Tibial nerve (tissue), 4 donors: ENCODE results near the gene SUOX. TPM values are rescaled to one million over a fixed set of nuclear protein-coding genes. Genes with fewer than 3 reads are reported as not detected.
A peak's percentile ranks its signal among the peaks of the same experiment; 100 is the strongest.

Experiments used
- DNase-seq, 2 donors: peaks; one replicate each; pipeline ENCODE4 v3.0.0-alpha.2; 2019; ENCODE audit warnings: low spot score in 2 of 2
- H3K27ac ChIP-seq, 4 donors: fragments of 200-600 bp; sonication (generic) in 3 of 4; one replicate each; pipeline ENCODE4 v1.5.1; 2017 to 2019; ENCODE audit warnings: mild to moderate bottlenecking in 1 of 4
- H3K27me3 ChIP-seq, 2 donors: fragments of 200-600 bp; sonication (generic) in 1 of 2; one replicate each; pipeline versions ENCODE4 v1.5.1 to v1.6.0; 2017 to 2019
- H3K36me3 ChIP-seq, 3 donors: fragments of 200-600 bp; sonication (generic); one replicate each; pipeline ENCODE4 v1.5.1; 2018 to 2019
- H3K4me1 ChIP-seq, 4 donors: fragments of 200-600 bp; sonication (generic) in 3 of 4; one replicate each; pipeline ENCODE4 v1.5.1; 2017 to 2019
- H3K4me3 ChIP-seq, 4 donors: fragments of 200-600 bp; sonication (generic) in 3 of 4; one replicate each; pipeline ENCODE4 v1.5.1; 2017 to 2019; ENCODE audit warnings: mild to moderate bottlenecking in 1 of 4, moderate library complexity in 1 of 4
- H3K9me3 ChIP-seq, 4 donors: fragments of 200-600 bp; sonication (generic) in 3 of 4; one replicate each; pipeline ENCODE4 v1.5.1; 2017 to 2019
- EP300 ChIP-seq, 2 donors: sonication (generic); formaldehyde crosslinking; IDR thresholded peaks; one replicate each; pipeline ENCODE4 v1.6.1; 2017; ENCODE audit warnings: antibody characterized with exemption in 2 of 2, mild to moderate bottlenecking in 1 of 2
- POLR2A ChIP-seq, 2 donors: fragments of 450-650 bp; IDR thresholded peaks; one replicate each; pipeline ENCODE4 v1.6.1; 2017; ENCODE audit warnings: antibody characterized with exemption in 2 of 2, mild to moderate bottlenecking in 2 of 2, moderate library complexity in 2 of 2
- WGBS, 2 donors: methylation state at CpG; one replicate each; pipeline ENCODE4 v1.1.5; 2018; 5-methylcytosine and 5-hydroxymethylcytosine counted together
- total RNA-seq, 4 donors: library from RNA; depleted of rRNA; stranded (reverse); fragments of >200 nt; gene quantifications; one replicate each; pipeline ENCODE4 v1.1.0, GENCODE V29; 2016
- TF ChIP-seq, protein P1 (sequence below), 5 experiments: fragments of 200-600 bp in 3 of 5; fragments of 450-650 bp in 2 of 5; sonication (generic) in 3 of 5; IDR thresholded peaks; one replicate each; pipeline ENCODE4 v1.5.1; 2016 to 2019; ENCODE audit warnings: antibody characterized with exemption in 5 of 5, mild to moderate bottlenecking in 3 of 5, moderate library complexity in 2 of 5

Gene SUOX
- total RNA-seq, 4 donors from 2014 or later, result 20.4 to 39.1 (median 28.1) TPM

DNA sequence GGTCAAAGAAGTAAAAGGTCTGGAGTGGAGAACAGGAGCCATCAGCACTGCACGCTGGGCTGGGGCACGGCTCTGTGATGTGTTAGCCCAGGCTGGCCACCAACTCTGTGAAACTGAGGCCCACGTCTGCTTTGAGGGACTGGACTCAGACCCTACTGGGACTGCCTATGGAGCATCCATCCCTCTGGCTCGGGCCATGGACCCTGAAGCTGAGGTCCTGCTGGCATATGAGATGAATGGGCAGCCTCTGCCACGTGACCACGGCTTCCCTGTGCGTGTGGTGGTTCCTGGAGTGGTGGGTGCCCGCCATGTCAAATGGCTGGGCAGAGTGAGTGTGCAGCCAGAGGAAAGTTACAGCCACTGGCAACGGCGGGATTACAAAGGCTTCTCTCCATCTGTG, 7.1 kb downstream of the SUOX start:
- TF ChIP-seq POLR2A (IDR thresholded peaks at IDR 0.05), result no peak
- TF ChIP-seq EP300 (IDR thresholded peaks at IDR 0.05), result no peak
- TF ChIP-seq, protein P1, sequence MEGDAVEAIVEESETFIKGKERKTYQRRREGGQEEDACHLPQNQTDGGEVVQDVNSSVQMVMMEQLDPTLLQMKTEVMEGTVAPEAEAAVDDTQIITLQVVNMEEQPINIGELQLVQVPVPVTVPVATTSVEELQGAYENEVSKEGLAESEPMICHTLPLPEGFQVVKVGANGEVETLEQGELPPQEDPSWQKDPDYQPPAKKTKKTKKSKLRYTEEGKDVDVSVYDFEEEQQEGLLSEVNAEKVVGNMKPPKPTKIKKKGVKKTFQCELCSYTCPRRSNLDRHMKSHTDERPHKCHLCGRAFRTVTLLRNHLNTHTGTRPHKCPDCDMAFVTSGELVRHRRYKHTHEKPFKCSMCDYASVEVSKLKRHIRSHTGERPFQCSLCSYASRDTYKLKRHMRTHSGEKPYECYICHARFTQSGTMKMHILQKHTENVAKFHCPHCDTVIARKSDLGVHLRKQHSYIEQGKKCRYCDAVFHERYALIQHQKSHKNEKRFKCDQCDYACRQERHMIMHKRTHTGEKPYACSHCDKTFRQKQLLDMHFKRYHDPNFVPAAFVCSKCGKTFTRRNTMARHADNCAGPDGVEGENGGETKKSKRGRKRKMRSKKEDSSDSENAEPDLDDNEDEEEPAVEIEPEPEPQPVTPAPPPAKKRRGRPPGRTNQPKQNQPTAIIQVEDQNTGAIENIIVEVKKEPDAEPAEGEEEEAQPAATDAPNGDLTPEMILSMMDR (IDR thresholded peaks at IDR 0.05), result no peak
- WGBS, 2 donors, result 86 to 91% methylated on average over 7 to 10 of the region's 10 CpGs
- H3K27me3 ChIP-seq, result no peaks in the 10 kb centered on the region
- no peaks in the 10 kb centered on the region for H3K9me3 ChIP-seq
- H3K4me3 ChIP-seq, result no peak overlapping the region
- peaks cover 0 to 19% (median 2%) of the 10 kb centered on the region in 4 donors for H3K4me1 ChIP-seq
- H3K36me3 ChIP-seq, result peaks cover 0 to 52% (median 0%) of the 10 kb centered on the region in 3 donors
- no peak overlapping the region for H3K27ac ChIP-seq
- DNase-seq, result no peak

DNA sequence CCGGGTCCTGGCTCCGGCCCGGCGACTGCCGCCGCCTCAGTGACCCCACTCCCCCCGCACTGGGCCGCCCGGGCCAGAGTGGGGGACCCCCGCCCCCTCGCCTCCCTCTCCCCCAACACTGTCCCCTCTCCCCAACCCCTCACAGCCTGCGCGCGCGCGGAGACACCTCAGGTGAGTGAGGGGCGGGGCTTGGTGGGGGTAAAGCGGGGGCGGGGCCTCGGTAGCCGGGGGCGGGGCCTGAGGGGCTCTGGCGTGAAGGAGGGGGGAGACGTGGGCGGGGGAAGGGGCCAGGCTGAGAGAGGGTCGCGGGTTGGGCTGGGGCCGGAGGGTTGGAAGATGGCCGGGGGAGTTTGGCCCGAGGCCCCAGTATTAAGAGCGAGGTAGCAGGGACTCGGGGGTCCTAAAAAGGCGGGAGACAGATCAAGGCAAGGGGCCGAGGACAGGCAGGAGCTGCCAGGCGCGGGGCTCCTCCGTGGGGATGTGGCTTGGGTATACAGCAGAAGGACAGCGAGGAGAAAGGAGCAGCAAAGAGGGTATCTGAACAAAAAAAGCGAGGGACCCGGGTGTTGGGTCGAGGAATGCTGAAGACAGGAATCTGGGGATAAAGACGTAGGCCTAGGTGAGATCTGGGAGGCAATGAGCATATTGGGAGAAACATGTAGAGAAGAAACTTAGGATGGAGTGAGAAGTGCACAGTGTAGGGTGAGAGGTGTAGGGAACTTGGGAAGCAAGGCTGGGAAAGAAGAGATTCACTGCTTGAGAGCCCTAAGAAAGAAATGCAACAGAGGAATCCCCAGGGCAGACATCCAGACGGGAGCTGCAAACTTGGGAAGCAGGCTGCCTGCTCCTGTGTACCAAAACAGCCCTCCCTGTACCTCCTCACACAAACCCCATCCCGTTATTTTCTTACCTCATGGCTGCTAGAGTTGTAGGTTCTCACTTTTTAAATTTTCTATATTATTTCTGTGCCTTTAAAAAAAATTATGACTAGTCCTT, 10.8 kb downstream of the SUOX start:
- Histone ChIP-seq H3K27ac (peak overlapping the region; percentile 90 to 98 (median 96)), H3K27me3 (no peaks in the 10 kb centered on the region), H3K4me3 (peak overlapping the region; percentile 95 to 97 (median 96)), H3K36me3 (peaks cover 0 to 24% (median 0%) of the 10 kb centered on the region in 3 donors), H3K4me1 (peaks cover 0 to 19% (median 2%) of the 10 kb centered on the region in 4 donors), H3K9me3 (no peaks in the 10 kb centered on the region)
- no peak for TF ChIP-seq POLR2A (IDR thresholded peaks at IDR 0.05)
- TF ChIP-seq, protein P1 (IDR thresholded peaks at IDR 0.05), result no peak
- WGBS, 2 donors, result 1 to 3% methylated on average over 23 to 43 of the region's 44 CpGs
- DNase-seq, result peak; percentile 23 to 41

DNA sequence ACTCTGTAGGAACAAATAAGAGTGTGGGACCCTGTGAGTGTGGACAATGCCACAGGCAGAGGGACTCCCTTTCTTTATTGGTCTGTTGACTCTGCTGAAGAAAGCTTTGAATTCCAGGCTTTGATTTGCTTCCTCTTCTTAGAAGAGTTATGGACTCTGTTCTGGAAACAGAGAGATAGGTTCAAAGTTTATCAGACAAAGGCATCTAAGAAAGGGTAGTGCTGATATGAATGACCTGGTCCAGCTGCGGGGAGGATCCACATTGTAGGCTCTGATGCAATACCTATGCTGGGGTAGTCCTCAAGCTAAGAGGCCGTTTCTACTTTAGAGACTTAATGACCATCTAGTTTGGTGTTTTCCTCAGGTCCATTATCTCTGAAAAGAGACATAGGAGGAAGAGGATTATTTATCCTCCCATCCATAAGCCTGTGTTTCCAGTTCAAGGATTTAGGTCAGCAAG, 13.1 kb downstream of the SUOX start:
- H3K4me3 ChIP-seq, result no peak overlapping the region
- H3K27ac ChIP-seq, result no peak overlapping the region
- 56 to 79% methylated on average over 2 of the region's 2 CpGs for WGBS, 2 donors
- no peaks in the 10 kb centered on the region for H3K27me3 ChIP-seq
- TF ChIP-seq EP300 (IDR thresholded peaks at IDR 0.05), result no peak
- TF ChIP-seq POLR2A (IDR thresholded peaks at IDR 0.05), result no peak
- TF ChIP-seq, protein P1 (IDR thresholded peaks at IDR 0.05), result no peak
- H3K36me3 ChIP-seq, result peaks cover 0 to 12% (median 0%) of the 10 kb centered on the region in 3 donors
- no peaks in the 10 kb centered on the region for H3K9me3 ChIP-seq
- H3K4me1 ChIP-seq, result peaks cover 0 to 19% (median 2%) of the 10 kb centered on the region in 4 donors
- no peak for DNase-seq

DNA sequence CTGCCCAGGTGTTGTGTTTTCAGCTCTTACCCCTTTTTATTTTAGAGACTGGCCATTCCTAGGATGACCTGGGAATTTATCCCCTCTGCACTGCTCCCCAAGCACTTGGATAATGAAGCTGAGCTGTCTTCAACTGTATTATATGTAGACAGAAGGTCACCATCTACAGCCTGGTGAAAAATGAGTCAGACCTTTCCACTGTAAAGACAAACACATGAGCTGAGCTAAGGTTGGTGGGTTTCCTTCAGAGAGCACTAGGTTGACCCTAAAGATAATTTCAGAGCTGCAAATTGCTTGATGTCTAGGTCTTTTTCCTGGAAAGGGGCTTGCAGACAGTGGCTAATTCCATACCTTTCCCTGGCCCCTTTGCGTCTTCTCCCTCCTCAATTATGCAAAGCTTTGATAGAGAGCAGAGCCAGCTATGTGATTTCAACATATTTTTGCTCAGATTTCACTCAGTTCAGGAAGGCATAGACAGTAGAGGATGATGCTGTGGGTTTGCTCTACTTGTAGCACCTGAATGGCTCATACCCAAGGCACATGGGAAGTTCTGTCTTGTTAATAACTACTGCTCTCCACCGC, 14.5 kb downstream of the SUOX start:
- Histone ChIP-seq H3K4me1 (peaks cover 0 to 19% (median 2%) of the 10 kb centered on the region in 4 donors), H3K9me3 (no peaks in the 10 kb centered on the region), H3K4me3 (no peak overlapping the region), H3K27me3 (no peaks in the 10 kb centered on the region), H3K36me3 (peaks cover 0 to 12% (median 0%) of the 10 kb centered on the region in 3 donors), H3K27ac (no peak overlapping the region)
- no peak for DNase-seq
- WGBS, 2 donors, result 94 to 96% methylated on average over 2 of the region's 2 CpGs
- TF ChIP-seq POLR2A (IDR thresholded peaks at IDR 0.05) (no peak), EP300 (IDR thresholded peaks at IDR 0.05) (no peak)
- TF ChIP-seq, protein P1 (IDR thresholded peaks at IDR 0.05), result no peak
